Activated B cell treated with CpG ODN at 0.5 μM for 24 hours (primary cell): ENCODE measurements around the gene UGDH. TPM values are rescaled to one million over a fixed set of nuclear protein-coding genes. Genes with fewer than 3 reads are reported as not detected.

Source experiments
- ATAC-seq: fragments of 200-7000 bp; cut with Tn5 transposase; one replicate; pipeline ENCODE4 v1.10.0; 2021; ENCODE audit warnings: low read depth, mild to moderate bottlenecking, moderate library complexity
- CTCF ChIA-PET: fragments of 350-600 bp; sonication (Branson Sonifier 250); formaldehyde crosslinking; loops from one replicate; lab custom pipeline; 2021; ENCODE audit warnings: antibody characterized with exemption; lab: Charles Lee
- POLR2A ChIA-PET: fragments of 350-600 bp; sonication (Branson Sonifier 250); formaldehyde crosslinking; loops from one replicate; lab custom pipeline; 2021; ENCODE audit warnings: antibody characterized with exemption; lab: Charles Lee
- DNase-seq: peaks from one replicate; pipeline ENCODE4 v3.0.0; 2022
- H3K27ac Mint-ChIP-seq: one replicate; pipeline ENCODE4 v1.8.0; 2020; ENCODE audit warnings: mixed read lengths
- H3K27me3 Mint-ChIP-seq: one replicate; pipeline ENCODE4 v1.8.0; 2021; ENCODE audit warnings: mixed read lengths
- H3K36me3 Mint-ChIP-seq: one replicate; pipeline ENCODE4 v1.8.0; 2021; ENCODE audit warnings: low read depth, mixed read lengths
- H3K4me1 Mint-ChIP-seq: one replicate; pipeline ENCODE4 v1.8.0; 2021; ENCODE audit warnings: mixed read lengths
- H3K4me3 Mint-ChIP-seq: one replicate; pipeline ENCODE4 v1.8.0; 2020; ENCODE audit warnings: mild to moderate bottlenecking, mixed read lengths
- H3K9me3 Mint-ChIP-seq: one replicate; pipeline ENCODE4 v1.8.0; 2020; ENCODE audit warnings: mixed read lengths
- CTCF ChIP-seq: fragments of 200-600 bp; IDR thresholded peaks from one replicate; pipeline ENCODE4 v1.8.0; 2022; ENCODE audit warnings: antibody characterized with exemption, mild to moderate bottlenecking
- intact Hi-C: fragments of 100-400 bp; cut with micrococcal nuclease; formaldehyde crosslinking; loops from one replicate; pipeline ENCODE4 v1.15.1; 2024
- total RNA-seq: library from RNA; stranded (reverse); gene quantifications from 2 replicates; pipeline ENCODE4 v1.2.3, GENCODE V29; 2022

Gene UGDH
- total RNA-seq, 1 donor from 2014 or later, result 43.3 TPM

DNA sequence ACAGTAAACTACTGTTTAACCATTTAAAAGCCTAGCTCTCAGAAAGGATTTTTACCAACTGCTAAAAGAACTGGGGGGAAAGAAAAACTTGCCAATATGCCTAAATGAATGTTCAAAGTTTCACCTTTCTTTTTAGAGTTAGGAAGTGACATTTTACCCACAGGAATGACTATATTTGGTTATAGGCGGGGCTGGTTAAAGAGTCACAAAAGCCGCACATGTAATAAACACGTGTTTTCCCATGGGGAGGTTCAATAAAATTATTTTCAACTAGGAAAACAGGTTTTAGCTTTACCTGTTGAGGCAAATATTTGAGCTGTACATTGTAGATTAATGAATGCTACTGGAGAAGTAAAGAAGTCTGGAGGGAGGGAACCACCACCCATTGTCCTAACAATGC is 41.6 kb upstream of the UGDH start:
- Mint-ChIP-seq H3K4me1 (peaks cover 30% of the 10 kb centered on the region), H3K27ac (peak overlapping the region; percentile 79), H3K4me3 (peak overlapping the region; percentile 81), H3K27me3 (no peaks in the 10 kb centered on the region), H3K9me3 (peaks cover 6% of the 10 kb centered on the region), H3K36me3 (peaks cover 44% of the 10 kb centered on the region)
- peak; percentile 76 for ATAC-seq
- intact Hi-C loops, result loop anchor here (1.0 to 5.0 kb wide), 4 partner anchors 38 to 70 kb away; partner anchors contain the start of genes SMIM14 and UGDH
- TF ChIP-seq CTCF, result no peak
- CTCF ChIA-PET, result no interaction called here
- DNase-seq, result no peak
- POLR2A ChIA-PET, result interaction anchor here (1.0 to 2.5 kb wide), 8 partner anchors 40 to 110 kb away, joined by 3 to 15 read pairs (median 6); partner anchors contain the start of genes LIAS, RPL9, SMIM14 and UGDH

GRCh38 chr4:39565878-39566600 is 38.8 kb upstream of the UGDH start:
- intact Hi-C loops, result loop anchor here (5.0 kb wide), 1 partner anchor 41 kb away; no protein-coding TSS in a partner anchor
- no peak for TF ChIP-seq CTCF
- no peak overlapping the region for H3K4me3 Mint-ChIP-seq
- CTCF ChIA-PET, result no interaction called here
- H3K9me3 Mint-ChIP-seq, result peaks cover 6% of the 10 kb centered on the region
- peaks cover 34% of the 10 kb centered on the region for H3K4me1 Mint-ChIP-seq
- H3K27me3 Mint-ChIP-seq, result no peaks in the 10 kb centered on the region
- peak overlapping the region; percentile 20 for H3K27ac Mint-ChIP-seq
- ATAC-seq (no peak), DNase-seq (no peak)
- H3K36me3 Mint-ChIP-seq, result peaks cover 44% of the 10 kb centered on the region
- POLR2A ChIA-PET, result no interaction called here

DNA sequence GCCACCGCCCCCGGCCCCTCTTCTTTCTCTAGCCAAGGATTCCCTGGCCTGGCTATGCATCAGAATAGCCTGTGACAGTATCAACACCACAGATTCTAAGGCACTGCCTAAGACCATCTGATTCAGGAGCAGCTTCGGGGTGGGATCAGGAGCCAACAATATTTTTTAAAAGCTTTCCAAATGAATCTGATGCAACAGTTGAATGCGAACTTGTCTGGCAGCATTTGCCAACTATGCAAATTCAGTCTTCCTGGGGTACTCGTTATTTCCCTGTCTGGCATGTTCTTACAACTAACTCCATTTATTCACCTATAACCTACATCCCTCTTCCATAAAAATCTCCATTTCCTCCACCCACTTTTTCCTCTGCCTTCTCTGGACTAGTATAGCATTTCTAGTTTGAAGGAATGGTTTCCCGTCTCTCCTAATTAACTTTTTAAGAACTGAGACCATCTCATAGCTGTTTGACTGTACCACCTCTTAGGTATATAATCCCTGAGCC is 36.2 kb upstream of the UGDH start:
- intact Hi-C loops, result no loop called here
- Mint-ChIP-seq H3K36me3 (peaks cover 54% of the 10 kb centered on the region), H3K4me1 (peaks cover 16% of the 10 kb centered on the region), H3K4me3 (no peak overlapping the region), H3K27ac (peak overlapping the region; percentile 15), H3K9me3 (peaks cover 6% of the 10 kb centered on the region), H3K27me3 (no peaks in the 10 kb centered on the region)
- ChIA-PET CTCF (no interaction called here), POLR2A (no interaction called here)
- DNase-seq (no peak), ATAC-seq (no peak)
- TF ChIP-seq CTCF, result no peak

GRCh38 chr4:39562792-39563191 is 35.6 kb upstream of the UGDH start:
- intact Hi-C loops, result no loop called here
- POLR2A ChIA-PET, result no interaction called here
- H3K36me3 Mint-ChIP-seq, result peaks cover 55% of the 10 kb centered on the region
- no peak for ATAC-seq
- DNase-seq, result no peak
- H3K4me3 Mint-ChIP-seq, result no peak overlapping the region
- CTCF ChIA-PET, result no interaction called here
- H3K27ac Mint-ChIP-seq, result no peak overlapping the region
- no peak for TF ChIP-seq CTCF
- no peaks in the 10 kb centered on the region for H3K27me3 Mint-ChIP-seq
- peaks cover 6% of the 10 kb centered on the region for H3K9me3 Mint-ChIP-seq
- peaks cover 13% of the 10 kb centered on the region for H3K4me1 Mint-ChIP-seq

DNA sequence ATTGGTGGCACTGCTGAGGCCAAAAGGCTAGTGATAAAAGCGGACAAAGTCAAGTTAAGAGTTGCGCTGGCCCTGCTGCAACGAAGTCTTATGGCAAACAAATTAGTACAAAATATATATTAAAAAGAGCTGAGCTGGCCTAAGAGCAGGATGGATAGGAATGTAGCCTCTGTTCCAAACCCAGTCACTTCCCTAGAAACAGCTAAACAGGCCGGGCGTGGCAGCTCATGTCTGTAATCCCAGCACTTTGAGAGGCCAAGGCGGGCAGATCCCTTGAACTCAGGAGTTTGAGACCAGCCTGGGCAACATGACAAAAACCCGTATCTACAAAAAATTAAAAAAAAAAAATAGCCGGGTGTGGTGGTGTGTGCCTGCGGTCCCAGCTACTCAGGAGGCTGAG is 32.4 kb upstream of the UGDH start:
- Mint-ChIP-seq H3K4me1 (peaks cover 7% of the 10 kb centered on the region), H3K9me3 (no peaks in the 10 kb centered on the region), H3K36me3 (peaks cover 50% of the 10 kb centered on the region), H3K27ac (peak overlapping the region; percentile 5), H3K27me3 (no peaks in the 10 kb centered on the region), H3K4me3 (no peak overlapping the region)
- TF ChIP-seq CTCF, result no peak
- POLR2A ChIA-PET, result interaction anchor here (0.7 to 1.4 kb wide), 4 partner anchors 13 to 631 kb away, joined by 3 to 4 read pairs (median 4); partner anchors contain the start of genes SMIM14 and UGDH
- no peak for DNase-seq
- intact Hi-C loops, result no loop called here
- no peak for ATAC-seq
- CTCF ChIA-PET, result no interaction called here
